HG03575 (cell line): Measurements from ENCODE around the gene C9orf152.

Source experiments
- ATAC-seq: cut with Tn5 transposase; IDR thresholded peaks from one replicate; pipeline ENCODE4 v1.9.1; 2021; ENCODE audit not compliant: unreplicated experiment, insufficient number of reproducible peaks, low FRiP score; ENCODE audit errors: extremely low read depth

Gene C9orf152

GRCh38 chr9:110153431-110153830 lies 54.5 kb downstream of the C9orf152 start:
- no peak for ATAC-seq

GRCh38 chr9:110152704-110153374 lies 55.1 kb downstream of the C9orf152 start:
- no peak for ATAC-seq
